Measurements from ENCODE around the gene CFHR1.

- TF ChIP-seq CTCF (IDR thresholded peaks at IDR 0.05): no peak
- no peak for TF ChIP-seq POLR2A (IDR thresholded peaks at IDR 0.05)
These were observed 36.5 kb downstream of the CFHR1 start for GRCh38 chr1:196856053-196856452.

All from lower leg skin (tissue), 3 donors.